Measurements from ENCODE around the gene PEX13.

DNA sequence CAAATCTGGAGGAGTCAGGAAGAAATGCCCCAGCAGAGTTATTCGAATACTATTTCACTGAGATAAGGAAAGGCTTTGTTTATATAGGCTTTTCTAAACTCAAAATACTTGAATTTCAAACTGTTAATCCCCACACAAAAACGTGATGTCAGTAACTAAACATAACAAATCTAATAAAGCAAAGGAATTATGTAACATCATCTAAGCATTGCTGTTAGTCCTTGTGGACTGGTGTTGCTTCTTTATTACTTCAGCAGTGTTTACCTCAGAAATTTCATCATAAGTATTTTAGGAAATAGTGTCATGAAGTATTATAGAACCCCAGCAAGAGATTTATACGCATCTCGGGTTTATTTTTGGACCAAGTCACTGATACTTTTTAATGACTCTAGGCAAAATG is 28.5 kb downstream of the PEX13 start:
- TF ChIP-seq ZNF274 (IDR thresholded peaks at IDR 0.05; ENCODE audit: low read depth, low read length) = no peak
- no peak for TF ChIP-seq YY1 (IDR thresholded peaks at IDR 0.05; ENCODE audit: insufficient read depth, insufficient read length)
- TF ChIP-seq SUZ12 (IDR thresholded peaks at IDR 0.05; ENCODE audit: extremely low read depth, insufficient read depth, insufficient read length) = no peak

All from NT2/D1 (cell line).